OCI-LY1 (cell line): ENCODE measurements around the gene VAV3.

Experiments
- H2AFZ ChIP-seq: fragments of 200-600 bp; sonication (generic), shearing (Covaris generic); 2 replicates; pipeline ENCODE4 v1.6.0; 2014; ENCODE audit warnings: antibody characterized with exemption, mild to moderate bottlenecking, low read length
- H3F3A ChIP-seq: fragments of 200-600 bp; sonication (generic), shearing (Covaris generic); 2 replicates; pipeline ENCODE4 v1.6.0; 2014; ENCODE audit warnings: mild to moderate bottlenecking, antibody characterized with exemption, low read length, moderate library complexity; ENCODE audit not compliant: insufficient read depth
- H3K27ac ChIP-seq: fragments of 200-600 bp; sonication (generic); 2 replicates; pipeline ENCODE4 v1.5.1; 2014; ENCODE audit warnings: low read length, mixed run types, mild to moderate bottlenecking, low read depth; ENCODE audit not compliant: poor library complexity, severe bottlenecking
- H3K27me3 ChIP-seq: fragments of 200-600 bp; sonication (generic); 2 replicates; pipeline ENCODE4 v1.6.0; 2014; ENCODE audit warnings: antibody characterized with exemption, mild to moderate bottlenecking, low read length, moderate library complexity; ENCODE audit not compliant: insufficient read depth
- H3K36me3 ChIP-seq: fragments of 200-600 bp; sonication (generic); 2 replicates; pipeline ENCODE4 v1.6.1; 2014; ENCODE audit warnings: mild to moderate bottlenecking, antibody characterized with exemption, low read length, moderate library complexity, mixed read lengths; ENCODE audit not compliant: insufficient read depth
- H3K4me1 ChIP-seq: fragments of 200-600 bp; sonication (generic); 2 replicates; pipeline ENCODE4 v1.5.1; 2014; ENCODE audit warnings: mild to moderate bottlenecking, low read length, moderate library complexity; ENCODE audit not compliant: insufficient read depth, severe bottlenecking
- H3K4me2 ChIP-seq: fragments of 200-600 bp; sonication (generic), shearing (Covaris generic); 2 replicates; pipeline ENCODE4 v1.6.1; 2014; ENCODE audit warnings: low read length
- H3K4me3 ChIP-seq: fragments of 200-600 bp; sonication (generic); 2 replicates; pipeline ENCODE4 v1.5.1; 2014; ENCODE audit warnings: low read length, low read depth, mild to moderate bottlenecking, mixed read lengths; ENCODE audit not compliant: poor library complexity, severe bottlenecking
- H3K79me2 ChIP-seq: fragments of 200-600 bp; shearing (Covaris generic); 2 replicates; pipeline ENCODE4 v1.6.1; 2016; ENCODE audit warnings: mixed run types, low read length, mixed read lengths; ENCODE audit not compliant: insufficient read depth
- H3K9ac ChIP-seq: fragments of 200-600 bp; sonication (generic), shearing (Covaris generic); 2 replicates; pipeline ENCODE4 v1.6.1; 2014; ENCODE audit warnings: mild to moderate bottlenecking, low read length, mixed read lengths
- H3K9me2 ChIP-seq: fragments of 200-600 bp; sonication (generic), shearing (Covaris generic); 2 replicates; pipeline ENCODE4 v1.6.1; 2014; ENCODE audit warnings: low read depth, mild to moderate bottlenecking, low read length, mixed read lengths
- H3K9me3 ChIP-seq: fragments of 200-600 bp; shearing (Covaris generic); 2 replicates; pipeline ENCODE4 v1.6.1; 2014; ENCODE audit warnings: low read length, mixed read lengths
- H4K20me1 ChIP-seq: fragments of 200-600 bp; sonication (generic), shearing (Covaris generic); 2 replicates; pipeline ENCODE4 v1.6.0; 2016; ENCODE audit warnings: mild to moderate bottlenecking, low read length; ENCODE audit not compliant: insufficient read depth
- CTCF ChIP-seq: fragments of 200-600 bp; sonication (generic), shearing (Covaris generic); IDR thresholded peaks from 2 replicates; pipeline ENCODE4 v1.5.1; 2017; ENCODE audit warnings: mild to moderate bottlenecking, antibody characterized with exemption, low read length, moderate library complexity, mixed read lengths
- EZH2 ChIP-seq: fragments of 200-600 bp; sonication (generic), shearing (Covaris generic); IDR thresholded peaks from 2 replicates; pipeline ENCODE4 v1.8.0; 2017; ENCODE audit warnings: borderline replicate concordance, mixed run types, mild to moderate bottlenecking, antibody characterized with exemption, low read length, moderate library complexity, mixed read lengths

VAV3 gene

DNA sequence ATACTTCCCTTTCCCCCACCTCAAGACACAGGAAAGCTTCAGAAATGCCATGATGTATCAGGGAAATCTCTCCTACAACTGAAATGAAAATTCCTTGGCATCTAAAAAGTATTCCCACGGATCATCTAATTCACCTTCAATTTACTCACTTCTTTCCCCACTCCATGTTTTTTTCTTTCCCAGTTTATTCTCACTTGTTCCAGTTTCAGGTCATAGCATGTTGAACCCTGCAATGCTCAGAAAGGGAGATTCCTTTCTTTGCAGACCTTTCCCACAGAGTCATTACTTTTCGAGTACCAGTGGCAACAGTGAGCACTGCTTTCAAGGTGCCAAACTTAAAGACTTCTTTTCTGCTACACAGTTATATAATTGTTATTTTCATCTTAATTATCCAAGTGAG is 305.0 kb downstream of the VAV3 start:
- Histone ChIP-seq H4K20me1 (no peaks in the 10 kb centered on the region), H3K4me2 (no peak overlapping the region), H3K79me2 (no peaks in the 10 kb centered on the region), H3K9me2 (no peaks in the 10 kb centered on the region), H3K4me3 (no peak overlapping the region), H3K36me3 (no peaks in the 10 kb centered on the region), H3K4me1 (no peaks in the 10 kb centered on the region), H3K9me3 (no peaks in the 10 kb centered on the region), H3K27me3 (no peaks in the 10 kb centered on the region), H2AFZ (no peak overlapping the region), H3K9ac (no peak overlapping the region), H3K27ac (no peak overlapping the region), H3F3A (no peaks in the 10 kb centered on the region)
- TF ChIP-seq CTCF (no peak), EZH2 (no peak)

DNA sequence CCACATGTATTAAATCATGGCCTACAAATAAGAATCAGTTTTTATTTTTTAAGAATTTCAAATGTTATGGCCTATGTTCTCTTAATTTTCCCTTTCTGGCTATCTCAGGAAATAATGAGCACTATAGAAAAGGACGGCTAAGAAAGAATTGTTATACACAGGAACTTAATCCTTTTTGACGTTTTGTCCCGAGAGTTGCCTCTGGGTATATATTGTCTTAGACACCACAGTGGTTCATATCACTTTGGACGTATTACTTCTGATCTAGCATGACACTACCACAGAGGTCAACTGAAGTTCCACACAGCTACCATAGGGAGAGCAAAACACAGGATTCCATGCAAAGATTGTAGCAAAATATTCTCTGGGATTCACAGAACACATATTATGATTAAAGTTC is 307.6 kb downstream of the VAV3 start:
- Histone ChIP-seq H3K79me2 (no peaks in the 10 kb centered on the region), H3K9me2 (no peaks in the 10 kb centered on the region), H3K4me3 (no peak overlapping the region), H2AFZ (no peak overlapping the region), H3K27me3 (no peaks in the 10 kb centered on the region), H3K4me2 (no peak overlapping the region), H4K20me1 (no peaks in the 10 kb centered on the region), H3K36me3 (no peaks in the 10 kb centered on the region), H3K9me3 (no peaks in the 10 kb centered on the region), H3F3A (no peaks in the 10 kb centered on the region), H3K9ac (no peak overlapping the region), H3K4me1 (no peaks in the 10 kb centered on the region), H3K27ac (no peak overlapping the region)
- TF ChIP-seq CTCF (no peak), EZH2 (no peak)

DNA sequence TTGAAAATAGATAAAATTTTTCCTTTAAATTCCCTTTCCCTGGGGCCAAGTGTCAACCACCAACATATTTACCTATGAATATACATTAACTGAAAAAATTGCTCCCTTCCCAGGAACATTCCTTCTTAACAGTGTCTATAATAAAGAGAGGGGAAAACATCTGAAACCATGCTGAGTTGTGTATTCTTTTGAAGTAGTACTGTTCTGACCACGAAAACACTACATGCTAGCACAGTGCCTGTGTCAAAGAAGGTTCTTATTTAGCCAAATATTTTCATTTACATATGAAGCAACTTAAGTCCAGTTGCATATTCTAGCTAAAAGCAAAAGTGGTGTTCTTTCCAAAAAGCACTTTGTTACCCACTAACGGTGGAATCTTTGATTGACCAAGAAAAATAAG is 311.2 kb downstream of the VAV3 start:
- H3K9me3 ChIP-seq: no peaks in the 10 kb centered on the region
- no peak overlapping the region for H3K27ac ChIP-seq
- H3K79me2 ChIP-seq: no peaks in the 10 kb centered on the region
- no peaks in the 10 kb centered on the region for H4K20me1 ChIP-seq
- no peaks in the 10 kb centered on the region for H3K36me3 ChIP-seq
- no peaks in the 10 kb centered on the region for H3K27me3 ChIP-seq
- H2AFZ ChIP-seq: no peak overlapping the region
- no peak overlapping the region for H3K4me2 ChIP-seq
- no peak overlapping the region for H3K4me3 ChIP-seq
- no peaks in the 10 kb centered on the region for H3F3A ChIP-seq
- H3K9me2 ChIP-seq: no peaks in the 10 kb centered on the region
- H3K4me1 ChIP-seq: no peaks in the 10 kb centered on the region
- TF ChIP-seq CTCF: no peak
- no peak for TF ChIP-seq EZH2
- no peak overlapping the region for H3K9ac ChIP-seq
